ENCODE measurements around the gene EDIL3. TPM values are rescaled to one million over a fixed set of nuclear protein-coding genes. Genes with fewer than 3 reads are reported as not detected.
"Not testable (repeated sequence)": the region's sequence is repeated elsewhere in the genome, so short reads cannot be mapped to it uniquely, and the experiment has no call there.

The EDIL3 gene
- total RNA-seq, 1 donor from 2014 or later, result 45.9 TPM

GRCh38 chr5:84379749-84380148 lies 4.9 kb downstream of the EDIL3 start:
- DNase-seq (ENCODE audit: extremely low read depth, low read depth, low spot score), result no peak

GRCh38 chr5:84378961-84379360 lies 5.7 kb downstream of the EDIL3 start:
- no peak for DNase-seq (ENCODE audit: extremely low read depth, low read depth, low spot score)

GRCh38 chr5:84378420-84378819 lies 6.3 kb downstream of the EDIL3 start:
- no peak for DNase-seq (ENCODE audit: extremely low read depth, low read depth, low spot score)

GRCh38 chr5:84376346-84376745 lies 8.3 kb downstream of the EDIL3 start:
- DNase-seq (ENCODE audit: extremely low read depth, low read depth, low spot score), result no peak

GRCh38 chr5:84374568-84374967 lies 10.1 kb downstream of the EDIL3 start:
- DNase-seq (ENCODE audit: extremely low read depth, low read depth, low spot score), result no peak

- DNase-seq (ENCODE audit: extremely low read depth, low read depth, low spot score), result no peak
Observed at GRCh38 chr5:84373506-84373905, 11.2 kb downstream of the EDIL3 start.

GRCh38 chr5:84372066-84372695 lies 12.5 kb downstream of the EDIL3 start:
- DNase-seq (ENCODE audit: extremely low read depth, low read depth, low spot score), result no peak

GRCh38 chr5:84370176-84370575 lies 14.5 kb downstream of the EDIL3 start:
- no peak for DNase-seq (ENCODE audit: extremely low read depth, low read depth, low spot score)

GRCh38 chr5:84364043-84364442 lies 20.6 kb downstream of the EDIL3 start:
- DNase-seq (ENCODE audit: extremely low read depth, low read depth, low spot score), result no peak

- DNase-seq (ENCODE audit: extremely low read depth, low read depth, low spot score), result no peak
Observed at GRCh38 chr5:84362061-84362720, 22.5 kb downstream of the EDIL3 start.

- DNase-seq (ENCODE audit: extremely low read depth, low read depth, low spot score), result no peak
Observed at GRCh38 chr5:84361572-84361971, 23.1 kb downstream of the EDIL3 start.

- no peak for DNase-seq (ENCODE audit: extremely low read depth, low read depth, low spot score)
Observed at GRCh38 chr5:84360056-84360455, 24.6 kb downstream of the EDIL3 start.

- DNase-seq (ENCODE audit: extremely low read depth, low read depth, low spot score), result no peak
Observed at GRCh38 chr5:84354101-84354500, 30.6 kb downstream of the EDIL3 start.

- no peak for DNase-seq (ENCODE audit: extremely low read depth, low read depth, low spot score)
Observed at GRCh38 chr5:84344788-84345187, 39.9 kb downstream of the EDIL3 start.

GRCh38 chr5:84343171-84343570 lies 41.5 kb downstream of the EDIL3 start:
- no peak for DNase-seq (ENCODE audit: extremely low read depth, low read depth, low spot score)

- DNase-seq (ENCODE audit: extremely low read depth, low read depth, low spot score), result no peak
Observed at GRCh38 chr5:84332106-84332505, 52.6 kb downstream of the EDIL3 start.

- no peak for DNase-seq (ENCODE audit: extremely low read depth, low read depth, low spot score)
Observed at GRCh38 chr5:84327591-84327990, 57.1 kb downstream of the EDIL3 start.

- no peak for DNase-seq (ENCODE audit: extremely low read depth, low read depth, low spot score)
Observed at GRCh38 chr5:84322646-84323045, 62.0 kb downstream of the EDIL3 start.

GRCh38 chr5:84317826-84318225 lies 66.9 kb downstream of the EDIL3 start:
- DNase-seq (ENCODE audit: extremely low read depth, low read depth, low spot score), result not testable (repeated sequence)

- not testable (repeated sequence) for DNase-seq (ENCODE audit: extremely low read depth, low read depth, low spot score)
Observed at GRCh38 chr5:84312280-84312679, 72.4 kb downstream of the EDIL3 start.

GRCh38 chr5:84309850-84310249 lies 74.8 kb downstream of the EDIL3 start:
- DNase-seq (ENCODE audit: extremely low read depth, low read depth, low spot score), result not testable (repeated sequence)

- DNase-seq (ENCODE audit: extremely low read depth, low read depth, low spot score), result no peak
Observed at GRCh38 chr5:84306601-84307000, 78.1 kb downstream of the EDIL3 start.

GRCh38 chr5:84304599-84304998 lies 80.1 kb downstream of the EDIL3 start:
- no peak for DNase-seq (ENCODE audit: extremely low read depth, low read depth, low spot score)

All from glomerular endothelial cell (primary cell).